K562 (cell line): Measurements from ENCODE around the gene ATP5ME. TPM values are rescaled to one million over a fixed set of nuclear protein-coding genes. Genes with fewer than 3 reads are reported as not detected.
A peak's percentile ranks its signal among the peaks of the same experiment; 100 is the strongest.

Experiments used
- ATAC-seq: fragments of 200-7000 bp; cut with Tn5 transposase; 3 replicates; pipeline ENCODE4 v1.9.1; 2020; ENCODE audit warnings: moderate library complexity
- BruUV-seq: library from RNA; stranded (reverse); fragments of 400-500 nt; replicated peaks from 2 replicates; lab custom pipeline; 2021; lab: Mats Ljungman, UMichigan
- CTCF ChIA-PET: fragments of 300-600 bp; formaldehyde crosslinking; extraction: SDS; loops from one replicate; lab custom pipeline; 2021; ENCODE audit warnings: low intra/inter-chr PET ratio; lab: Yijun Ruan, JAX
- POLR2A ChIA-PET: fragments of 300-600, 350-650 bp; sonication (Branson Sonifier 250); formaldehyde crosslinking; extraction: SDS; loops from one replicate; lab custom pipeline; 2021; ENCODE audit warnings: antibody characterized with exemption, inconsistent platforms; lab: Yijun Ruan, JAX
- DNase-seq, 4 experiments: peaks; one replicate each; pipeline versions ENCODE4 v3.0.0 to v3.0.0-alpha.2; 2011 to 2018; ENCODE audit warnings: low spot score in 3 of 4, mixed read lengths in 3 of 4; ENCODE audit errors: extremely low read depth in 1 of 4
- FAIRE-seq: peaks from 2 replicates; lab custom pipeline; 2011; peaks lifted over from hg19 to GRCh38; lab: Jason Lieb, UNC
- H2AFZ ChIP-seq: 2 replicates; pipeline ENCODE4 v1.6.0; 2011; ENCODE audit warnings: low read depth, low read length, control low read depth, inconsistent platforms
- H3K27ac ChIP-seq: fragments of 200-600 bp; 3 replicates; pipeline ENCODE4 v1.8.0; 2011; ENCODE audit warnings: low read depth, mild to moderate bottlenecking, control low read depth, inconsistent platforms, low read length, moderate library complexity, mixed read lengths; ENCODE audit errors: extremely low read depth
- H3K27me3 ChIP-seq, 2 experiments: fragments of 300-600 bp in 1 of 2; 2 replicates in 1 of 2; 3 replicates in 1 of 2; pipeline versions ENCODE4 v1.6.0 to v1.8.0; 2011; ENCODE audit warnings: inconsistent platforms in 2 of 2, low read length in 2 of 2, mild to moderate bottlenecking in 1 of 2, mixed read lengths in 1 of 2, moderate library complexity in 1 of 2; ENCODE audit not compliant: control insufficient read depth in 2 of 2, insufficient read depth in 2 of 2
- H3K36me3 ChIP-seq: fragments of 300-600 bp; 3 replicates; pipeline ENCODE4 v1.8.0; 2011; ENCODE audit warnings: mild to moderate bottlenecking, low read length, inconsistent platforms; ENCODE audit not compliant: control insufficient read depth, insufficient read depth
- H3K4me1 ChIP-seq, 2 experiments: fragments of 200-600 bp in 1 of 2; replicated peaks in 1 of 2; 2 replicates in 1 of 2; 3 replicates in 1 of 2; pipeline versions ENCODE4 v1.5.1 to v1.8.0; 2011; ENCODE audit warnings: inconsistent platforms in 2 of 2, low read length in 2 of 2, mild to moderate bottlenecking in 1 of 2, mixed read lengths in 1 of 2, moderate library complexity in 1 of 2; ENCODE audit not compliant: control insufficient read depth in 2 of 2, insufficient read depth in 2 of 2
- H3K4me2 ChIP-seq: 2 replicates; pipeline ENCODE4 v1.6.1; 2011; ENCODE audit warnings: low read length, control low read depth, inconsistent platforms, mixed read lengths; ENCODE audit not compliant: insufficient read depth
- H3K4me3 ChIP-seq: fragments of 200-600 bp; sonication (generic), shearing (Covaris generic); 2 replicates; pipeline ENCODE4 v1.5.1; 2016; ENCODE audit warnings: control low read depth, inconsistent platforms
- H3K79me2 ChIP-seq: fragments of 200-600 bp; 3 replicates; pipeline ENCODE4 v1.8.0; 2011; ENCODE audit warnings: low read length, inconsistent platforms; ENCODE audit not compliant: control insufficient read depth, insufficient read depth
- H3K9ac ChIP-seq, 2 experiments: 2 replicates each; pipeline versions ENCODE4 v1.6.0 to v1.6.1; 2011; ENCODE audit warnings: low read depth in 2 of 2, low read length in 2 of 2, control low read depth in 1 of 2, inconsistent platforms in 1 of 2, mild to moderate bottlenecking in 1 of 2, mixed read lengths in 1 of 2; ENCODE audit not compliant: insufficient read depth in 1 of 2
- H3K9me1 ChIP-seq: one replicate; pipeline ENCODE4 v1.6.0; 2011; ENCODE audit warnings: inconsistent platforms, mild to moderate bottlenecking, low read length, moderate library complexity; ENCODE audit not compliant: control insufficient read depth, insufficient read depth
- H3K9me3 ChIP-seq: replicated peaks from 2 replicates; pipeline ENCODE4 v1.5.1; 2011; ENCODE audit warnings: low read depth, low read length, inconsistent platforms; ENCODE audit not compliant: control insufficient read depth, insufficient read depth
- H4K20me1 ChIP-seq: replicated peaks from 2 replicates; pipeline ENCODE4 v1.6.1; 2011; ENCODE audit warnings: low read length, inconsistent platforms, mixed read lengths; ENCODE audit not compliant: control insufficient read depth, insufficient read depth
- CBFA2T3 ChIP-seq: fragments of 450-650 bp; IDR thresholded peaks from 2 replicates; pipeline ENCODE4 v1.6.1; 2017
- FOSL1 ChIP-seq: fragments of 200-800 bp; sonication (Bioruptor generic); conservative IDR thresholded peaks from 2 replicates; pipeline ENCODE4 v1.6.1; 2016; ENCODE audit warnings: missing genetic modification characterization, missing compliant biosample characterization
- GATA2 ChIP-seq: sonication (generic); formaldehyde crosslinking; IDR thresholded peaks from 2 replicates; pipeline ENCODE4 v1.4.0; 2020; ENCODE audit warnings: mild to moderate bottlenecking, missing genetic modification reagents
- MBD2 ChIP-seq: sonication (generic); IDR thresholded peaks from 2 replicates; pipeline ENCODE4 v1.6.1; 2016; ENCODE audit warnings: low read depth, borderline replicate concordance
- NCOA2 ChIP-seq, 2 experiments: fragments of 450-650 bp; IDR thresholded peaks; 2 replicates each; pipeline ENCODE4 v1.6.1; 2018; ENCODE audit warnings: mild to moderate bottlenecking in 2 of 2, moderate library complexity in 1 of 2; ENCODE audit not compliant: partially characterized antibody in 2 of 2
- NFIX ChIP-seq: fragments of 250-450 bp; sonication (Bioruptor Pico); IDR thresholded peaks from 2 replicates; pipeline ENCODE4 v1.4.0; 2020; ENCODE audit warnings: low read depth, mild to moderate bottlenecking, moderate library complexity
- POLR2G ChIP-seq: fragments of 200-400 bp; formaldehyde crosslinking; IDR thresholded peaks from 2 replicates; pipeline ENCODE4 v1.6.1; 2017; ENCODE audit warnings: low read depth, mild to moderate bottlenecking, antibody characterized with exemption, low read length, moderate library complexity
- SETDB1 ChIP-seq: IDR thresholded peaks from one replicate; pipeline ENCODE4 v1.6.1; 2012; ENCODE audit warnings: low read length, control low read depth, inconsistent platforms
- SIN3A ChIP-seq, 2 experiments: fragments of 150-350 bp in 1 of 2; IDR thresholded peaks; 2 replicates each; pipeline ENCODE4 v1.6.1; 2011 to 2016; ENCODE audit warnings: borderline replicate concordance in 2 of 2, low read depth in 2 of 2, low read length in 2 of 2, mild to moderate bottlenecking in 2 of 2, moderate library complexity in 2 of 2; ENCODE audit not compliant: control insufficient read depth in 1 of 2
- SOX6 ChIP-seq: fragments of 450-650 bp; IDR thresholded peaks from 2 replicates; pipeline ENCODE4 v1.6.1; 2014; ENCODE audit warnings: mild to moderate bottlenecking
- TCF3 ChIP-seq: sonication (generic); formaldehyde crosslinking; IDR thresholded peaks from 2 replicates; pipeline ENCODE4 v1.4.0; 2020; ENCODE audit warnings: mild to moderate bottlenecking, missing genetic modification reagents
- ZNF174 ChIP-seq: fragments of 250-450 bp; sonication (Bioruptor Pico); IDR thresholded peaks from 2 replicates; pipeline ENCODE4 v1.4.0; 2020; ENCODE audit warnings: mild to moderate bottlenecking
- WGBS: fragments of 100-300 bp; shearing (Covaris generic); methylation state at CpG from one replicate; pipeline ENCODE4 v1.1.6; 2016; ENCODE audit warnings: low coverage, mixed read lengths; ENCODE audit not compliant: insufficient coverage; ENCODE audit errors: missing lambda C conversion rate; 5-methylcytosine and 5-hydroxymethylcytosine counted together
- in situ Hi-C: fragments of 300-500 bp; cut with MboI; formaldehyde crosslinking; loops from 4 replicates; pipeline ENCODE4 v1.15.0; 2018; ENCODE audit warnings: inconsistent platforms, mixed read lengths
- intact Hi-C: fragments of 100-400 bp; cut with micrococcal nuclease; formaldehyde crosslinking; loops from 2 replicates; pipeline ENCODE4 v1.14.2; 2022
- polyA plus RNA-seq, 8 experiments: library from polyadenylated mRNA; depleted of rRNA in 4 of 8; stranded (reverse) in 5 of 8; unstranded in 3 of 8; fragments of >200 nt; fragmentation: Nextera tagmentation in 2 of 8; fragmentation: Illumina TruSeq in 1 of 8; extraction: Ambion mirVana in 2 of 8; extraction: Trizol in 1 of 8; gene quantifications; 2 replicates each; pipeline versions ENCODE4 v1.2.1 to v1.2.3, GENCODE V29; 2011 to 2014; ENCODE audit warnings: inconsistent platforms in 1 of 8, missing spikeins in 1 of 8
- total RNA-seq, 7 experiments: library from RNA; depleted of rRNA in 6 of 7; stranded (reverse); fragments of >200 nt in 6 of 7; fragmentation: Illumina TruSeq in 2 of 7; extraction: Trizol in 2 of 7; gene quantifications; 2 replicates each; pipeline versions ENCODE4 v1.2.1 to v1.2.3, GENCODE V29; 2011 to 2021; ENCODE audit warnings: low replicate concordance in 1 of 7
- TF ChIP-seq, protein P1 (sequence below): conservative IDR thresholded peaks from 2 replicates; pipeline ENCODE4 v1.6.1; 2011; ENCODE audit warnings: low read depth, mild to moderate bottlenecking, low read length; ENCODE audit not compliant: control insufficient read depth

The ATP5ME gene
- total and polyA plus RNA-seq, 9 of the 15 experiments (the other 6 are each of a cell fraction or from before 2014, with no cell fraction given), result 509 to 2,480 (median 887) TPM

DNA sequence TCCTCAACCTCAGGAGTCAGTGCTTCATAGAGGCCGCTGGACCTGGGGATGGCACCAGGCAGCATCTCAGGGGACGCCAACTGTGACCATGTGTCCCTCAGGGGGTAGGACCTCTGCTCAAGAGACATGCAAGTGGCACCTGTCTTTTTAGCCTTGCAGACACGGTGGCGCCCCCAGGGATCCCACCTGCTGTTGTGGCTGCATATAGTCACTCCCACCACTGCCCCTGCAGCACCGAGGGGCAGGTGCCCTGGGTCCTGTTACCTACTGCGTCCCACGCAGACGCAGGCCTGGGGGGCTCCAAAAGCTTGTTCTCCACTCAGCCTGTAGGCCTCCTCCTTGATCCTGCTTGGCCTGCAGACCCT is 2.8 kb upstream of the ATP5ME start:
- 75% methylated on average over 8 of the region's 8 CpGs for WGBS
- POLR2A ChIA-PET, result no interaction called here
- CTCF ChIA-PET, result no interaction called here
- Histone ChIP-seq H2AFZ (no peak overlapping the region), H3K27ac (no peak overlapping the region), H3K27me3 (no peaks in the 10 kb centered on the region), H3K36me3 (peaks cover 17% of the 10 kb centered on the region), H3K79me2 (peaks cover 22% of the 10 kb centered on the region), H3K4me3 (no peak overlapping the region), H4K20me1 (peaks cover 5% of the 10 kb centered on the region; the same call in 1 of the 2 replicates), H3K9me1 (no peaks in the 10 kb centered on the region), H3K4me2 (no peak overlapping the region), H3K4me1 (peaks cover 15 to 83% of the 10 kb centered on the region in 2 experiments), H3K9me3 (no peaks in the 10 kb centered on the region), H3K9ac (peak overlapping the region in 1 of 2 experiments; percentile 85; a peak in 2 of 4 replicates)
- in situ Hi-C loops, result no loop called here
- intact Hi-C loops, result no loop called here
- no peak for FAIRE-seq
- ATAC-seq, result no peak
- TF ChIP-seq POLR2G (peak; percentile 12; the same call in 1 of the 2 replicates), FOSL1 (tag) (no peak)
- no TSS peak for BruUV-seq
- DNase-seq, result no peak

DNA sequence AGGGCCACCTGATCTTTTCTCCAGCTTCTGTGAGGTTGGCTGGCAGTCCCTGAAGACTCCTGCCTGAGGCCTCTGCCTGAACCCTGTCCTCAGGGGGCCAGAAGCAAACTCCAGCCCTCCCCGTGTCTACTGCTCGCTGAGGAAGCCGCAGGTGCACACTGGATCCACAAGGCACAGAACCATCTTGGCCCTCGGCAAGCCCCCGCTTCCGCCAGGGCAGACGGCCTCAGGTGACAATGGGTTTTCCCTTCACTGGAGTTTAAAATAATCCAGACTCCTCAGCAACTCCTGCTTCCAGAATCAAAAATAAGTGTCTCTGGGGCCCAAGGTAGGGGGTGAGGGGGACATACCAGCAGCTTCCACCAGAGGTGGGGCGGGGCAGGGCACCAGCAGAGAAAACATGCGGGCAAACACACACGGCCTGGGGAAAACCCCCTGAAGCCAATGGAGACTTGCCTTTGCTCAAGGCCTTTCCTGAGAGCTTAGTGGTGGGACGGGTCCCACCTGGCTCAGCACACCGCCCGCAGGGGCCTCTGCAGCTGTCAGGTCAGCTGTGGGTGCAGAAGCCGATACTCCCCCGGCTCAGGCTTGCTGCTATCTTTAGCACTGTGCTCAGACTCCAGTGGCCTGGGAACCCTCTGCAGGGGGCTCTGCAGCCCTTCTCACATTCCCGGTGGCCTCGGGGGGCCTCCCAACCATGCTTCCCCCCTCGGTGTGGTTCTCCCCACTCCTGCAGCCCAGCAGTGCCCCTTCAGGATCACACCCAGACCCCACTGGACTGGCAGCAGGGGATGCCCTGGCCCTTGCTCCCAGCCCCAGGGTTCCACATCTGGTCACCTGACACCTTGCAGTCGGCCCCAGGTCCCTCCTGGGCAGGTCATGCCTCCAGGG is 2.1 kb upstream of the ATP5ME start:
- Histone ChIP-seq H3K27me3 (no peaks in the 10 kb centered on the region), H3K4me2 (no peak overlapping the region), H3K4me3 (no peak overlapping the region), H3K27ac (no peak overlapping the region), H3K36me3 (peaks cover 23% of the 10 kb centered on the region), H3K4me1 (peaks cover 15 to 79% of the 10 kb centered on the region in 2 experiments), H3K9me3 (no peaks in the 10 kb centered on the region), H3K9me1 (no peaks in the 10 kb centered on the region), H2AFZ (no peak overlapping the region), H3K9ac (peak overlapping the region in 1 of 2 experiments; percentile 85; a peak in 2 of 4 replicates), H4K20me1 (peaks cover 5% of the 10 kb centered on the region; the same call in 1 of the 2 replicates), H3K79me2 (peaks cover 22% of the 10 kb centered on the region)
- no TSS peak for BruUV-seq
- FAIRE-seq, result no peak
- ChIA-PET POLR2A (interaction anchor here (0.8 kb wide), 1 partner anchor 334 kb away, joined by 5 read pairs; no protein-coding TSS in a partner anchor), CTCF (no interaction called here)
- in situ Hi-C loops, result no loop called here
- intact Hi-C loops, result no loop called here
- WGBS, result 58% methylated on average over 13 of the region's 19 CpGs
- no peak for ATAC-seq
- peak in 1 of 4 experiments; percentile 43 for DNase-seq
- peak; percentile 65 for TF ChIP-seq CBFA2T3
- TF ChIP-seq, protein P1, sequence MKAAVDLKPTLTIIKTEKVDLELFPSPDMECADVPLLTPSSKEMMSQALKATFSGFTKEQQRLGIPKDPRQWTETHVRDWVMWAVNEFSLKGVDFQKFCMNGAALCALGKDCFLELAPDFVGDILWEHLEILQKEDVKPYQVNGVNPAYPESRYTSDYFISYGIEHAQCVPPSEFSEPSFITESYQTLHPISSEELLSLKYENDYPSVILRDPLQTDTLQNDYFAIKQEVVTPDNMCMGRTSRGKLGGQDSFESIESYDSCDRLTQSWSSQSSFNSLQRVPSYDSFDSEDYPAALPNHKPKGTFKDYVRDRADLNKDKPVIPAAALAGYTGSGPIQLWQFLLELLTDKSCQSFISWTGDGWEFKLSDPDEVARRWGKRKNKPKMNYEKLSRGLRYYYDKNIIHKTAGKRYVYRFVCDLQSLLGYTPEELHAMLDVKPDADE, result 0 out of 2 replicates have a peak, but pooled peaks have one; percentile 32
- TF ChIP-seq MBD2, result no peak
- TF ChIP-seq TCF3 (CRISPR knock-in tag), result peak; percentile 21; the same call in 1 of the 2 replicates
- no peak for TF ChIP-seq NCOA2 (IDR thresholded peaks at IDR 0.05; ENCODE audit: partially characterized antibody in 2 of 2)
- no peak for TF ChIP-seq SETDB1
- no peak for TF ChIP-seq GATA2 (CRISPR knock-in tag)
- no peak for TF ChIP-seq NFIX (CRISPR knock-in tag)
- peak; percentile 51; the same call in 1 of the 2 replicates for TF ChIP-seq POLR2G
- no peak for TF ChIP-seq ZNF174
- TF ChIP-seq SOX6, result no peak
- 0 out of 4 replicates have a peak, but pooled peaks of 1 of the 2 experiments have one; percentile 20 for TF ChIP-seq SIN3A (IDR thresholded peaks at IDR 0.05; ENCODE audit: borderline replicate concordance in 2 of 2, control insufficient read depth in 1 of 2, low read depth in 2 of 2, low read length in 2 of 2)
